Nephron progenitor cell (in vitro differentiated cells): ENCODE measurements around the gene MAP7D2.
"Not testable (repeated sequence)": the region's sequence is repeated elsewhere in the genome, so short reads cannot be mapped to it uniquely, and the experiment has no call there.

Source experiments
- DNase-seq: peaks from one replicate; pipeline ENCODE4 v3.0.0; 2021
- H3K27ac Mint-ChIP-seq: 2 replicates; pipeline ENCODE4 v1.8.0; 2021; ENCODE audit warnings: mild to moderate bottlenecking, moderate library complexity, mixed read lengths
- H3K27me3 Mint-ChIP-seq: 2 replicates; pipeline ENCODE4 v1.8.0; 2021; ENCODE audit warnings: mild to moderate bottlenecking, low read depth, mixed read lengths; ENCODE audit not compliant: poor library complexity
- H3K36me3 Mint-ChIP-seq: 2 replicates; pipeline ENCODE4 v1.8.0; 2021; ENCODE audit warnings: low read depth, mixed read lengths
- H3K4me1 Mint-ChIP-seq: 2 replicates; pipeline ENCODE4 v1.8.0; 2021; ENCODE audit warnings: mixed read lengths
- H3K4me3 Mint-ChIP-seq: 2 replicates; pipeline ENCODE4 v1.8.0; 2021; ENCODE audit warnings: mild to moderate bottlenecking, moderate library complexity, mixed read lengths
- H3K9me3 Mint-ChIP-seq: 2 replicates; pipeline ENCODE4 v1.8.0; 2021; ENCODE audit warnings: mild to moderate bottlenecking, moderate library complexity, mixed read lengths
- CTCF ChIP-seq: fragments of 200-600 bp; sonication (generic); IDR thresholded peaks from 2 replicates; pipeline ENCODE4 v1.5.0; 2021; ENCODE audit warnings: antibody characterized with exemption

The MAP7D2 gene

GRCh38 chrX:20135944-20136343 lies 19.2 kb upstream of the MAP7D2 start:
- Mint-ChIP-seq H3K36me3 (peaks cover 54% of the 10 kb centered on the region), H3K4me3 (no peak overlapping the region), H3K4me1 (peaks cover 15% of the 10 kb centered on the region), H3K27me3 (no peaks in the 10 kb centered on the region), H3K9me3 (peaks cover 44% of the 10 kb centered on the region), H3K27ac (no peak overlapping the region)
- TF ChIP-seq CTCF = no peak
- DNase-seq = no peak

GRCh38 chrX:20132666-20133065 lies 16.0 kb upstream of the MAP7D2 start:
- Mint-ChIP-seq H3K4me3 (no peak overlapping the region), H3K9me3 (peaks cover 23% of the 10 kb centered on the region), H3K36me3 (peaks cover 40% of the 10 kb centered on the region), H3K27me3 (no peaks in the 10 kb centered on the region), H3K4me1 (no peaks in the 10 kb centered on the region), H3K27ac (no peak overlapping the region)
- no peak for DNase-seq
- TF ChIP-seq CTCF = no peak

GRCh38 chrX:20130357-20130756 lies 13.7 kb upstream of the MAP7D2 start:
- H3K27ac Mint-ChIP-seq = no peak overlapping the region
- H3K9me3 Mint-ChIP-seq = peaks cover 12% of the 10 kb centered on the region
- no peaks in the 10 kb centered on the region for H3K4me1 Mint-ChIP-seq
- no peak for DNase-seq
- H3K4me3 Mint-ChIP-seq = no peak overlapping the region
- no peaks in the 10 kb centered on the region for H3K27me3 Mint-ChIP-seq
- TF ChIP-seq CTCF = no peak
- H3K36me3 Mint-ChIP-seq = peaks cover 20% of the 10 kb centered on the region

- peaks cover 17% of the 10 kb centered on the region for H3K36me3 Mint-ChIP-seq
- no peak overlapping the region for H3K4me3 Mint-ChIP-seq
- no peaks in the 10 kb centered on the region for H3K27me3 Mint-ChIP-seq
- no peak for TF ChIP-seq CTCF
- peaks cover 12% of the 10 kb centered on the region for H3K9me3 Mint-ChIP-seq
- DNase-seq = no peak
- H3K4me1 Mint-ChIP-seq = no peaks in the 10 kb centered on the region
- H3K27ac Mint-ChIP-seq = no peak overlapping the region
These were observed 12.8 kb upstream of the MAP7D2 start for GRCh38 chrX:20129547-20129946.

- Mint-ChIP-seq H3K4me3 (no peak overlapping the region), H3K4me1 (no peaks in the 10 kb centered on the region), H3K27ac (no peak overlapping the region), H3K9me3 (peaks cover 12% of the 10 kb centered on the region), H3K27me3 (no peaks in the 10 kb centered on the region), H3K36me3 (peaks cover 13% of the 10 kb centered on the region)
- TF ChIP-seq CTCF = no peak
- no peak for DNase-seq
These were observed 12.0 kb upstream of the MAP7D2 start for GRCh38 chrX:20128670-20129069.

GRCh38 chrX:20127440-20127839 lies 10.7 kb upstream of the MAP7D2 start:
- H3K4me3 Mint-ChIP-seq, H3K27me3 Mint-ChIP-seq, DNase-seq, H3K4me1 Mint-ChIP-seq, H3K9me3 Mint-ChIP-seq, H3K36me3 Mint-ChIP-seq, H3K27ac Mint-ChIP-seq: not testable (repeated sequence)
- TF ChIP-seq CTCF = peak; percentile 28

- not testable (repeated sequence) for H3K27ac Mint-ChIP-seq, H3K36me3 Mint-ChIP-seq, H3K4me1 Mint-ChIP-seq, H3K27me3 Mint-ChIP-seq, H3K4me3 Mint-ChIP-seq, DNase-seq
- peaks cover 10% of the 10 kb centered on the region for H3K9me3 Mint-ChIP-seq
These were observed 10.1 kb upstream of the MAP7D2 start for GRCh38 chrX:20126833-20127232.
